ENCODE measurements around the gene TNNT2. TPM values are rescaled to one million over a fixed set of nuclear protein-coding genes. Genes with fewer than 3 reads are reported as not detected.

The TNNT2 gene
- total and polyA plus RNA-seq, 2 of the 4 experiments (the other 2 are of a cell fraction), result 0.18 to 1.2 TPM

DNA sequence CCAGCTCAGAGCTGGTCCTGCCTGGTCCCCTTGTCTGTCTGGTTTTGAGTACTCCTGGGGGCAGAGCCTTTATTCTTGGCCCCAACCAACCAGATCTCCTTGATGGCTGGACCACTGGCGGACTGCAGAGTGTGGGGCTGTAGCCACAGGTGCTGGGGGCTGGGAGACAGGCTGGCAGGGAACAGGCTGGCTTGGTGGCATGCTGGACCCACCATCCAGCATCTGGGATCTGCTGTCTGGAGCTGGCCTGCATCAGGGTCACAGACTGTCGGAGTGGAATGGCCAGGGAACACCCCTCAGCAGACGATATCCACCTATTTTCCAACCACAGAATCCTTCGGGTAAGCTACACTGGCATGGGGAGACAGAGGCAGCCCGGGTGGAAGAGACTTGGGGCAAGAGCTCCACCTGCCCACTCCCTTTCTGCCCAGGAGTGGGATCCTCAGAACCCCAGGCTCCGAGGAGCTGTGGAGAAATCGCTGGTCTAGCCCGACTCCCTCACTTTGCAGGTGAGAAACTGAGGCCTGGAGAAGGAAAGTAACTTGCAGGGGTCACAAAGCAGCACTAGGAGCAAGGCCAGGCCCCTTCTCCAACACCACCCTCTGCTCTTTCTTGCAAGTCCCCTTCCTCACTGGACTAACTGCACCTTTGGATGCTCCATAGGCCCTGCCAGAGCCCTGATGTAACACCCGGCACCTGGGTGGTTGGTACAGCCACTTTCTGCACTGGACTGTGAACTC lies 40.6 kb downstream of the TNNT2 start:
- H4K20me1 ChIP-seq (ENCODE audit: insufficient read depth, low read length), result no peaks in the 10 kb centered on the region
- H2BK20ac ChIP-seq (ENCODE audit: low read depth, low read length), result no peak overlapping the region
- no peak overlapping the region for H3K56ac ChIP-seq (ENCODE audit: extremely low read depth, insufficient read depth, low read length)
- DNase-seq, result no peak
- no peak overlapping the region for H3K23ac ChIP-seq (ENCODE audit: low read depth, low read length)
- no peak overlapping the region for H3K9ac ChIP-seq (ENCODE audit: low read depth, low read length)
- H3K9me3 ChIP-seq (ENCODE audit: control insufficient read depth, insufficient read depth, low read length), result peaks cover 6% of the 10 kb centered on the region; the same call in 1 of the 2 replicates
- no peaks in the 10 kb centered on the region for H3K4me1 ChIP-seq (ENCODE audit: control insufficient read depth, insufficient read depth, low read length)
- H3K4me2 ChIP-seq (ENCODE audit: low read depth, low read length), result no peak overlapping the region
- dilution Hi-C loops (cut with HindIII; ENCODE audit: low sequenced_read_pairs, unreplicated experiment), result no loop called here
- no peak overlapping the region for H3K18ac ChIP-seq (ENCODE audit: low read depth, low read length)
- WGBS, 2 experiments (ENCODE audit: extremely low coverage in 2 of 2, insufficient read length in 1 of 2), result 60% methylated on average over 1 of the region's 9 CpGs; no CpG with 5 or more reads in 1 of the 2 experiments
- H2BK15ac ChIP-seq (ENCODE audit: low read depth, low read length), result no peak overlapping the region
- CTCF ChIA-PET, result no interaction called here
- no peak overlapping the region for H3K27ac ChIP-seq (ENCODE audit: insufficient read depth, low read length)
- H3K9me1 ChIP-seq (ENCODE audit: insufficient read depth, low read length), result no peaks in the 10 kb centered on the region
- in situ Hi-C loops (cut with MboI; ENCODE audit: low sequenced_read_pairs), result no loop called here
- no peak overlapping the region for H2AK5ac ChIP-seq (ENCODE audit: low read depth, low read length)
- ATAC-seq (ENCODE audit: low read depth), result no peak
- no peaks in the 10 kb centered on the region for H3K36me3 ChIP-seq (ENCODE audit: control insufficient read depth, insufficient read depth, low read length)
- no peak overlapping the region for H3K4me3 ChIP-seq (ENCODE audit: insufficient read depth, low read depth, low read length)
- no peak for TF ChIP-seq RCOR1 (IDR thresholded peaks at IDR 0.05; ENCODE audit: insufficient replicate concordance, low read length)
- TF ChIP-seq CHD1 (IDR thresholded peaks at IDR 0.05; ENCODE audit: low read depth, low read length), result no peak
- TF ChIP-seq RFX5 (IDR thresholded peaks at IDR 0.05; ENCODE audit: low read depth, low read length), result no peak
- TF ChIP-seq, protein P1, sequence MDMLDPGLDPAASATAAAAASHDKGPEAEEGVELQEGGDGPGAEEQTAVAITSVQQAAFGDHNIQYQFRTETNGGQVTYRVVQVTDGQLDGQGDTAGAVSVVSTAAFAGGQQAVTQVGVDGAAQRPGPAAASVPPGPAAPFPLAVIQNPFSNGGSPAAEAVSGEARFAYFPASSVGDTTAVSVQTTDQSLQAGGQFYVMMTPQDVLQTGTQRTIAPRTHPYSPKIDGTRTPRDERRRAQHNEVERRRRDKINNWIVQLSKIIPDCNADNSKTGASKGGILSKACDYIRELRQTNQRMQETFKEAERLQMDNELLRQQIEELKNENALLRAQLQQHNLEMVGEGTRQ (IDR thresholded peaks at IDR 0.05; ENCODE audit: low read depth, low read length), result no peak
- TF ChIP-seq NFE2L2 (IDR thresholded peaks at IDR 0.05; ENCODE audit: low read depth, low read length), result no peak
- TF ChIP-seq SMC3 (IDR thresholded peaks at IDR 0.05; ENCODE audit: low read depth, low read length), result no peak
- TF ChIP-seq RAD21 (IDR thresholded peaks at IDR 0.05; ENCODE audit: low read length), result no peak
- no peak for TF ChIP-seq POLR2A (IDR thresholded peaks at IDR 0.05; ENCODE audit: low read depth, low read length)
- TF ChIP-seq MXI1 (IDR thresholded peaks at IDR 0.05; ENCODE audit: borderline replicate concordance, low read depth, low read length), result no peak
- TF ChIP-seq, protein P2, sequence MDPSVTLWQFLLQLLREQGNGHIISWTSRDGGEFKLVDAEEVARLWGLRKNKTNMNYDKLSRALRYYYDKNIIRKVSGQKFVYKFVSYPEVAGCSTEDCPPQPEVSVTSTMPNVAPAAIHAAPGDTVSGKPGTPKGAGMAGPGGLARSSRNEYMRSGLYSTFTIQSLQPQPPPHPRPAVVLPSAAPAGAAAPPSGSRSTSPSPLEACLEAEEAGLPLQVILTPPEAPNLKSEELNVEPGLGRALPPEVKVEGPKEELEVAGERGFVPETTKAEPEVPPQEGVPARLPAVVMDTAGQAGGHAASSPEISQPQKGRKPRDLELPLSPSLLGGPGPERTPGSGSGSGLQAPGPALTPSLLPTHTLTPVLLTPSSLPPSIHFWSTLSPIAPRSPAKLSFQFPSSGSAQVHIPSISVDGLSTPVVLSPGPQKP (IDR thresholded peaks at IDR 0.05; ENCODE audit: borderline replicate concordance, low read depth, low read length), result no peak
- TF ChIP-seq MAFK (IDR thresholded peaks at IDR 0.05; ENCODE audit: low read depth, low read length), result no peak
- TF ChIP-seq BHLHE40 (IDR thresholded peaks at IDR 0.05; ENCODE audit: low read depth, low read length), result no peak
- no peak for TF ChIP-seq FOS (IDR thresholded peaks at IDR 0.05; ENCODE audit: low read depth, low read length)
- TF ChIP-seq, protein P3, sequence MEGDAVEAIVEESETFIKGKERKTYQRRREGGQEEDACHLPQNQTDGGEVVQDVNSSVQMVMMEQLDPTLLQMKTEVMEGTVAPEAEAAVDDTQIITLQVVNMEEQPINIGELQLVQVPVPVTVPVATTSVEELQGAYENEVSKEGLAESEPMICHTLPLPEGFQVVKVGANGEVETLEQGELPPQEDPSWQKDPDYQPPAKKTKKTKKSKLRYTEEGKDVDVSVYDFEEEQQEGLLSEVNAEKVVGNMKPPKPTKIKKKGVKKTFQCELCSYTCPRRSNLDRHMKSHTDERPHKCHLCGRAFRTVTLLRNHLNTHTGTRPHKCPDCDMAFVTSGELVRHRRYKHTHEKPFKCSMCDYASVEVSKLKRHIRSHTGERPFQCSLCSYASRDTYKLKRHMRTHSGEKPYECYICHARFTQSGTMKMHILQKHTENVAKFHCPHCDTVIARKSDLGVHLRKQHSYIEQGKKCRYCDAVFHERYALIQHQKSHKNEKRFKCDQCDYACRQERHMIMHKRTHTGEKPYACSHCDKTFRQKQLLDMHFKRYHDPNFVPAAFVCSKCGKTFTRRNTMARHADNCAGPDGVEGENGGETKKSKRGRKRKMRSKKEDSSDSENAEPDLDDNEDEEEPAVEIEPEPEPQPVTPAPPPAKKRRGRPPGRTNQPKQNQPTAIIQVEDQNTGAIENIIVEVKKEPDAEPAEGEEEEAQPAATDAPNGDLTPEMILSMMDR (conservative IDR thresholded peaks at IDR 0.05; ENCODE audit: low read depth, low read length), result no peak
- TF ChIP-seq MAZ (IDR thresholded peaks at IDR 0.05; ENCODE audit: borderline replicate concordance, low read depth, low read length), result no peak
- no peak for TF ChIP-seq CEBPB (IDR thresholded peaks at IDR 0.05; ENCODE audit: low read depth, low read length)
- H3K14ac ChIP-seq (replicated peaks; ENCODE audit: low read depth, low read length), result no peak overlapping the region
- no peak overlapping the region for H2AK9ac ChIP-seq (replicated peaks; ENCODE audit: low read depth, low read length, poor library complexity)
- H4K5ac ChIP-seq (ENCODE audit: low read depth, low read length), result no peak overlapping the region
- no peak overlapping the region for H2AFZ ChIP-seq (replicated peaks; ENCODE audit: low read length, poor library complexity)
- POLR2A ChIA-PET (ENCODE audit: unreplicated experiment), result no interaction called here
- H3K79me1 ChIP-seq (ENCODE audit: low read depth in 1 of 2, low read length in 2 of 2), result no peaks in the 10 kb centered on the region
- no peak overlapping the region for H4K91ac ChIP-seq (ENCODE audit: insufficient read depth, low read depth, low read length)
- H3K27me3 ChIP-seq (ENCODE audit: control insufficient read depth, insufficient read depth, low read length), result peaks cover 51% of the 10 kb centered on the region
- no peak overlapping the region for H3K4ac ChIP-seq (ENCODE audit: low read depth, low read length)
- no TSS peak for BruUV-seq (replicated peaks)
- H2BK120ac ChIP-seq (ENCODE audit: low read depth, low read length), result no peak overlapping the region
- H2BK5ac ChIP-seq (ENCODE audit: low read depth, low read length, poor library complexity, severe bottlenecking), result no peak overlapping the region
- intact Hi-C loops (cut with micrococcal nuclease), result no loop called here
- H4K8ac ChIP-seq (ENCODE audit: low read depth in 2 of 2, low read length in 2 of 2), result no peak overlapping the region

Data from IMR-90 (cell line).